PFSK-1 (cell line): Measurements from ENCODE around the gene TMEM245.

Experiments used
- FOXP2 ChIP-seq: optimal IDR thresholded peaks from 2 replicates; pipeline ENCODE3; 2011; ENCODE audit warnings: borderline replicate concordance, control low read depth, inconsistent platforms; ENCODE audit not compliant: insufficient read depth; ENCODE audit errors: extremely low read length, extremely low read depth
- POLR2AphosphoS5 ChIP-seq: IDR thresholded peaks from 2 replicates; pipeline ENCODE4 v1.6.1; 2012; ENCODE audit warnings: low read depth, mild to moderate bottlenecking, control low read depth, low read length, moderate library complexity
- TAF1 ChIP-seq: IDR thresholded peaks from 2 replicates; pipeline ENCODE4 v1.6.1; 2012; ENCODE audit warnings: low read length, control low read depth, borderline replicate concordance; ENCODE audit not compliant: insufficient read depth
- TF ChIP-seq, protein P1 (sequence below), 2 experiments: IDR thresholded peaks; 2 replicates each; pipeline versions ENCODE4 v1.6.1 to v1.8.0; 2011 to 2012; ENCODE audit warnings: low read depth in 2 of 2, low read length in 2 of 2, control low read depth in 1 of 2, inconsistent platforms in 1 of 2, mild to moderate bottlenecking in 1 of 2, moderate library complexity in 1 of 2; ENCODE audit not compliant: insufficient read depth in 1 of 2

GRCh38 chr9:109134167-109134578, 14.4 kb upstream of the TMEM245 start:
- TF ChIP-seq POLR2AphosphoS5 (no peak), FOXP2 (no peak), TAF1 (no peak)
- TF ChIP-seq, protein P1, sequence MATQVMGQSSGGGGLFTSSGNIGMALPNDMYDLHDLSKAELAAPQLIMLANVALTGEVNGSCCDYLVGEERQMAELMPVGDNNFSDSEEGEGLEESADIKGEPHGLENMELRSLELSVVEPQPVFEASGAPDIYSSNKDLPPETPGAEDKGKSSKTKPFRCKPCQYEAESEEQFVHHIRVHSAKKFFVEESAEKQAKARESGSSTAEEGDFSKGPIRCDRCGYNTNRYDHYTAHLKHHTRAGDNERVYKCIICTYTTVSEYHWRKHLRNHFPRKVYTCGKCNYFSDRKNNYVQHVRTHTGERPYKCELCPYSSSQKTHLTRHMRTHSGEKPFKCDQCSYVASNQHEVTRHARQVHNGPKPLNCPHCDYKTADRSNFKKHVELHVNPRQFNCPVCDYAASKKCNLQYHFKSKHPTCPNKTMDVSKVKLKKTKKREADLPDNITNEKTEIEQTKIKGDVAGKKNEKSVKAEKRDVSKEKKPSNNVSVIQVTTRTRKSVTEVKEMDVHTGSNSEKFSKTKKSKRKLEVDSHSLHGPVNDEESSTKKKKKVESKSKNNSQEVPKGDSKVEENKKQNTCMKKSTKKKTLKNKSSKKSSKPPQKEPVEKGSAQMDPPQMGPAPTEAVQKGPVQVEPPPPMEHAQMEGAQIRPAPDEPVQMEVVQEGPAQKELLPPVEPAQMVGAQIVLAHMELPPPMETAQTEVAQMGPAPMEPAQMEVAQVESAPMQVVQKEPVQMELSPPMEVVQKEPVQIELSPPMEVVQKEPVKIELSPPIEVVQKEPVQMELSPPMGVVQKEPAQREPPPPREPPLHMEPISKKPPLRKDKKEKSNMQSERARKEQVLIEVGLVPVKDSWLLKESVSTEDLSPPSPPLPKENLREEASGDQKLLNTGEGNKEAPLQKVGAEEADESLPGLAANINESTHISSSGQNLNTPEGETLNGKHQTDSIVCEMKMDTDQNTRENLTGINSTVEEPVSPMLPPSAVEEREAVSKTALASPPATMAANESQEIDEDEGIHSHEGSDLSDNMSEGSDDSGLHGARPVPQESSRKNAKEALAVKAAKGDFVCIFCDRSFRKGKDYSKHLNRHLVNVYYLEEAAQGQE (IDR thresholded peaks at IDR 0.05; ENCODE audit: insufficient read depth in 1 of 2, low read depth in 2 of 2, low read length in 2 of 2) = no peak
